GM21515 (cell line): ENCODE data around the gene OPCML.

ENCODE experiments used
- ATAC-seq: cut with Tn5 transposase; IDR thresholded peaks from one replicate; pipeline ENCODE4 v1.9.1; 2021; ENCODE audit not compliant: unreplicated experiment

The OPCML gene

DNA sequence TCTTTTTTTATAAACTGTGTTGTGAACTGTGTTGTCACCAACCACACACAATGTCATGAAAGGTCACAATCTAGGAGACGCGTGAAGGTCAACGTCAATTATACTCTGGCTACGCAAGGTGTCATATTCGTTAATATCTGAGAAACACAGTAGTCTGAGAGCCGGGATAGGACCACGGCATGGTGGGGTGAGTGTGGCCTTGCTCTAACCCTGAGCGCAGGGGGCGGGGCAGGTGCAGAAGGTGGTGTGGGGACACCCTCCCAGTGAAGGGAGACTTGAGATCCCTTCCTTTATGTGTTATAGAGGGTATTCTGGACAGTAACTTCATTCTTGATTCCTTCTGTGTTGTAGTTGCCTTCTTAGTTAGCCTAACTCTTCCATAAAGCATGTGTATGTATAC is 883.0 kb downstream of the OPCML start:
- ATAC-seq = no peak

DNA sequence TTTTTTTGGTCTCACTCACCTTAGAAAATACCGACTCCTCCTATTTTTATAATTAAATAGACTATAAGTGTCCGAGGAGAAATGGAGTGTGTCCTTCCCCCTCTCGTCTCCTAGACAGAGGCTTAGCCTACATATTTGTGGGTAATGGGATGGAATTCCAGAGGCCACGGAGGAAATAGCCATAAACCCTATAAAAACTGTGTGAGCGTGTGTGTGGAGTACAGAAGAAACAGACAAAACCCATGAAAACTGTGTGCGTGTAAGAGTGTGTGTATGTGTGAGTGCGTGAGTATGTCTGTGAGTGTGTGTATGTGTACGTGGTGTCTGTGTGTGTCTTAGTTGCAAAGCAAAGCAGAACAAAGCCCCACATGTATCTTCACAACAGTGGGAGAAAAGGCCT is 883.5 kb downstream of the OPCML start:
- no peak for ATAC-seq

DNA sequence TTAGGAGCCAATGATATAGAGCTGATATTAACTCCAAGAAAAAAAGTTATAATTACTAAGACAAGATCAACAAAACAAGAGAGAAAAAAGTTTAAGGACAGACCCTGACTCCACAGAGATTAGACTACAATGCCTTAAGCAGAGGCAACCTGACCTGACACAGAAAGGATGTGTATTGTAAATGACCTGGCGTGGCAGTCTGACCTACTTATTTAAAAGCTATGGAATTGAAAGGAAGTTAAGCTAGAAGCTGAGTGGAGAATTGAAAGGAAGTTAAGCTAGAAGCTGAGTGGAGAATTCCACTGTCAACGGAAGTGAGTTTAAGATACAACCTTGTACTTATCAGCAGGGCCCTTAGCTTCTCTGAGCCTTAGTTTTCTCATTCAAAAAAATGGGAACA is 885.4 kb downstream of the OPCML start:
- no peak for ATAC-seq

DNA sequence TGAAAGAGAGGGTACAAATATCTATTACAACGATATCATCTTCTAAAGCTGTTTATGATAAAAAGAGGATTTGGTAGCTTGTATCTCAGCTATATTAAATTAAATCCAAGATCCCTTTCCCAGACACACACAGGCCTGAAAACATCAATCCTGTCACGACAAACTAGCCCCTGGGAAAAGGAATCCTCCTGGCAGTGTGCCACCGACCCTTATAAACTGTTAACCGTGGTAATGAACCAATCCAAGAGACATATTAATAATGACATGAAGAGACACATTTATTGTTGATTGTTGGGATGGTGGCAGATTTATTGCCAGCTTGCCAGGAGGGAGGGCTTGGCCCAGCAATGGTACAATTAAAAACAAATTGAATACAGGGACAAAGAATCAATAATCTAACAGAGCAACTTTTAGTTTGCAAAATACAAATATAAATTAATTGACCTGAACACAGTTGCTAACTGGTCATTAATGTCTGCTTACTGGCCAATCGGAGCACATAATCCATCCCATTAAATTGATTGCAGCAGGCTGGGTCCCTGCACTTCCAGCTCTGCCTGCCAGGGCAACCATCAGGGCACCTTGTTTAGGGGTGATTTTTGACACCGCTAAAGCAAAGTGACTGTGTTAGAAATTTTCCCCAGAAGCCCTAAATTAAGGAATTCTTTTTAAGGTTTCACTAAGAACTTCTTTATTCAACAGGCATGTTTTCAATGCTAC is 887.6 kb downstream of the OPCML start:
- no peak for ATAC-seq

DNA sequence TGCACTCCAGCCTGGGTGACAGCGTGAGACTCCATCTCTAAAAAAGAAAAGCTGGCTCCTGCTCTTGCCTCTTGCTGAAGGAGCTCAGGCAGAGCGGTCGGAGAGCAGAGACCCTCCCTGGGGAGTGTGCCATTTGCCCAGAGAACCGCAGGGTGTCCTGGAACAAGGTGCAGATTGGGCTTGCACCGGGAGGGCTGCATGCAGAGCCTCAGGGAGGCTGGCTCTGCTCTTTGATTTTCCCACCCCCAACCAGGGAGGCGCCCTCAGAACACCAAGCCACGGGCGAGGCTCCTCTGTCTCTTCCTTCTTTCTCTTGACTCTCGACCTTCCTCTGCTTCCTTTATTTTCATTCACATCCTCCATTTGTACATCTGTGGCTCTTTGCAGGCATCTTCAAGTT is 889.1 kb downstream of the OPCML start:
- no peak for ATAC-seq

DNA sequence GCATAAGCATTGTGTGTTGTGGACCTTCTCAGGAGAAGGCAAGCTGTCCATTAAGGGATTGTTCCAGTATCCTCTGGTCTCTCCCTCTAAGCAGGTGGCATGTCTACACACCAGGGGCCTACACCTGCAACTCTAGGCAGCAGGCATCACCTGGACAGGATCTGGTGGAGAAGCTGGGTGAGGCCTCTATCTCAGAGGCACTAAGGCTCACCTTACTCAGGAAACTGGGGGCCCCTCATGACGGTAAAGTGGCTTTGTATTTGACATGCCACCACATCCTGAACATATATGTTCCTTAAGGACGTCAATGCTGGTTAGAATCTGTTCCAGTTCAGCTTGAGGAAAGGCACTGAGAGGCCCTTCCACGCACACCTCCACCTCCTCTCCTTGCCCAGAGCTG is 891.3 kb downstream of the OPCML start:
- no peak for ATAC-seq

DNA sequence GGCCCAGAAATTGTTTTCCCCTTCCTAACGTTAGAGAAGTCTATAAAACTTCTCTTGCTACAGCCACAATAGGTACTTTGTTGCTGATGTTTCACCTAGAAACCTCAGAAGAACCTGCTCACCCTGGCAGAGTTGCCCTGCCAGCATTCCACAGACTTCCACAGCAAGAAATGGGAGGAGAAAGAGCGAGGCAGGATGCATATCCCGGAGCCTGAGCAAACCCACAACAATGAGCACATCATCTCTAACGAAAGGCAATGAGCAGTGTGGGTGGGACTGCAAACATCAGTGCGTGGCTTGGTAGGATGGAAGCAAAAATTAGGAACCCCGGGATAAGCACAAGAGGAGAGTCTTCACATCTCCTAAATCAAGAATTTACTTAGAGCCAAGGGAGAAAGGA is 892.3 kb downstream of the OPCML start:
- no peak for ATAC-seq

DNA sequence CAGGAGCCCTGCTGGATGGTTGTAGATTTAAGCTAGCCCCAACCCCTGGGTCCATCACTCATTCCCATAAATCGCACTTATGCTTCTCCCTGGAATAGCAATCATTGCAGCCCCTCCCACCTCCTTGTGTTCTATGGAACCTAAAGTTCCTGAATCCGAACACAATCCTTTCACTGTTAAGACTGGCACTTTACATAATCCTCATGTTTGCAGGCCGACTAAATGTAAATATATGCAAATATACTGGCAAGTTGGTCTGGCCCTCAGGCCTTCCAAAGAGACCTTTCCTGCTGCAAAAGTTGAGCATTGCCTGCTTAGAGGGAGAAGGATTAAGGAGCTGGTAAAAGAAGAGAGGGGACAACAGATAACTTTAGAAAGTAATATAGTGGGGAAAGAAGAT is 892.9 kb downstream of the OPCML start:
- no peak for ATAC-seq

DNA sequence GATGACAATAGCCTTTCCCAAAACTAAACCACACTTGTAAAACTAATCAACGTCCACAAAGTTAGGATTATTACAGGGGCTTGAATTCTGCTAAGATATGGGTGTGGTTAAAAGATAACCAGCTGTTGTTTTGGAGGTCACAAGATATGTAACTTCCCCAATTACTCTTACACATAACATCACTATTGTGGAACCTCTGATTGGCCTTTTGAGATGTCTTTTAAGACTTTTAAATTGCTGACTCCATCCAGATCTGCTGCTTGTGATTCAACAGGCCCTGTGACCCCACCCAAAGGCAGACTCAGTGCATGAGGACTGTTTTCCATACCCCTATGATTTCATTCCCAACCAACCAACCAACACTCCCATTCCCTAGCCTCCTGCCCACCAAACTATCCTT is 893.9 kb downstream of the OPCML start:
- ATAC-seq = no peak

DNA sequence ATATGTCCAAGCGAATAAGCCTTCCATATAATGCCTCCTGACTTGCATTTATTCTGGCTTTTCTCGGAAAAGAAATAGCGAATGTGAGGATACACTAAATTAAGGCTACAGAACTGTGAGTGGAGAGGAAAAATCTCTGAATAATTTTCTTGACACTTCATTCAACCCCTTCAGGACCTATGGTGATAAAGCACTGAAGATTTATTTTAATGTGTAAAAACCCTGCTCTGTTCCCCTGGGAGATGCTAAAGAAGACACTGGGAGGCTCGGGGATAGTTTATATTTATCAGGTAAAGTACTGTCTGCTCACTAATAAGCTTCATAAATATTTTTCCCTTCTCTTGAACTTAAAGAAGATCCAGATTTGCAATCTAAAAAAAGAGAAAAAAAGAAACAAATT is 895.8 kb downstream of the OPCML start:
- ATAC-seq = no peak

DNA sequence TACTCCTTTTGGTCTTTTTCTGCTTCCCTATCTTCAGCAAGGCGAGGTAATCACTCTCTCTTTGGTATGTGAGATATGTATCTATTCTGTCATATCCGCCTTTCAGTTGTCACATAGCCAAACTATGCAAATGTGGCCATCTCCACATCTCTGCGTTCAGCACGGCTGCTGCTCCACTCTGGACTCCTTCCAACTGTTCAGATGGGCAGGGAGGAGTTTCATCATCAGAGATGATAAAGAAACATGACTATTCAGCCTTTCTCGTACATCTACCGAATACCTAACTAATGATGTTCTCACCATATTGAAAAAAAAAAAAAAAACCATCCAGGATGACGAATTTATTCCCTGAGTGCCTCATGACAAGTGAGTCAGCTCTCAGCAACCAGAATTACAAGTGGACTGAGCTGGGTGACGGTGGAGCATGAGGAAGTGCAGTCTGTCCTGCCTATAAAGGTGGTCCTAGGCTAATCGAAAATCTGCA is 899.6 kb downstream of the OPCML start:
- ATAC-seq = no peak

DNA sequence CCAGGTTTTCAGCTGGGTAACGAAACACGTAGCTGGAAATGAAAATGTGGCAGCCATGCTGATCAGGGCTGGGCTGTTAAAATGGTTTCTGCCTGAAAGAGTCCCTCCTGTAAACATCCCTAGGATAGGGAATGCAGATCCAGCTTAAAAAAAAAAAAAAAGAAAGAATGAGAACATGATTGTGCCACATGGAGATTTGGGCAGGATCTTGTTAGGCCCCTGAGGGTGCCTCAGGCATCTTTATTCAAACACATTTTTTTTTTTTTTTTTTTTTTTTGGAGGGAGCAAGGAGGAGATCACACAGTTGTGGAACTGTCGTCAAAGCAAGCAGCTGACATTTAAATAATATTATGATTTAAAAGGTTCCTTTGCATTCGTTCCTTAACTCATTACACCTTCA is 900.3 kb downstream of the OPCML start:
- no peak for ATAC-seq

DNA sequence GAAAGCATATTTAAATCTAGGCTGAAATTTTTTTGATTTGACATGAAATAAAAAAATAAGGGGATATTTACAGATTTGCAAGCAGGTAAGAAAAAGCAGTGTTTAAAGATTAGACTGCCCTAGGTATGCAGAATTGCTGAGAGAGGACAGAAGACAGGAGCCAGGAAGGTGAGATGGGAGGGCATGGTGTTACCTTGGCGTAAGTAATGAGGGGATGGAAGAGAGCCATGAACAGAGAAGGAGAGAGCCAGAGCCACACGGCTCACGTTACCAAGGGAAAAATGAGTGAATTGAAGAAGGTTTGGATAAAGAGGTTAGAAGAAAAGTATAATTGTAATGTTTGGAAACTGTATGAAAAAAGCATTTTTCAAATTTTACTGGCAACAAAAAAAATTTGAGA is 904.3 kb downstream of the OPCML start:
- no peak for ATAC-seq

DNA sequence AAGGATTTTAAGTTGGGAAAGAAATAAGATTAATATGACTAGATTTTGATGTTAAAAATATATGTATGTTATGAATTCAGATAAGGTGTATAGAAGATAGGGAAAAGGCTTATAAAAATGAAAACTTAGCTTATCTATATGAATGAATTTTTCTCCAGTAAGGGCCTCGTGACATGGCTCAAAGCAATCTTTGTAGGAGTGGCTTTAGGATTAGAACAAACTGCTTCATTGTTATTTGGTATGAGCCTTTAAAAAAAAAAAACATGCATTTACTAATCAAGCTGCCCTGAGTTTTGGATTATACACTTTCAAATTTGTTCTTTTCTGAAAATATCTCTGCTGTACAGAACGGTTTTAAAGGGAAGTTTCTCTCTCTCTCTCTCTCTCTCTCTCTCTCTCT is 905.9 kb downstream of the OPCML start:
- no peak for ATAC-seq

DNA sequence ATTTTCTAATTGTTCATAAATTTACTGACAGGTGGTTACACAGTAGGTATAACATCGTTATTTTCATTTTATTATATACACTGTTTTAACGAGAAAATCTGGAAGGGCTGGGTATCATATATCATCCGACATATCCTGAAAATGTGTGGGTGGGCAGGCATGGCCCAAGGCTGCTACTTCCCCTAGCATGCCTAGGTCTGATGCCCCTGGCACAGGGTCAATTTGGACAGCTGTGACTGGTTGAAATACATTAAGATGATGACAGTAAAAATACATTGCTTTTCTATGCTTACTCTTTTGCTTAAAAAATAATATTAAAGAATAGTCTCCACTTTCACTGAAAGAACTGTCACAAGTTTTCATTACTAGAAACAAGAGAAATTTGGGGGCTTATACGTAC is 908.8 kb downstream of the OPCML start:
- no peak for ATAC-seq

DNA sequence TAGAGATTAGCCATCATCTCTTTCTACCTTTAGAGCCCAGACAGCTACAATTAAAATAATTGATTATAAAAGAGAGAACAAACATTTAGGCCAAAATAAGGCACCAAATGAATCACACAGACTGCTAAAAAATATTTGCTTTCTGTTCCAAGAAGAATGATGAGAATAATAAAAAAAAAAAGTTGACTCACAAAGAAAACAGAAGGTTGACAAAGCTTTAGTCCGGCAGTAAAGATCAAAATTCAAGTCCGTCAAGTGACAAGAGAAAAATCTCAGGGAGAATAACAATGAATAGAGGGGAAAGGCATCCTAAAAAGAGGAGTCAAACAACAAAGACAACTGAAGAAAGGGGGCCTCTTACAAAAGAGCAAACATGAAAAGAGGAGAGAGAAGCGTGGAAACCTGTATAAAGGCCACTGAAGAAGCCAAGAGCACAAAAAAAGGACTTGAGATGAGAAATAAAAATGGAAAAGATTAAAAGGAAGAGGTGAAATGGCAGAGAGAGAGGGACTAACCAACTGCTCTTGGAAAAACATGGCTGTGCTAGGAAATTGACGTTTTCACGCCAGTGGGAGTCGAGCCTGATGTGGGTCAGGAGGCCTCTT is 910.2 kb downstream of the OPCML start:
- ATAC-seq = no peak

DNA sequence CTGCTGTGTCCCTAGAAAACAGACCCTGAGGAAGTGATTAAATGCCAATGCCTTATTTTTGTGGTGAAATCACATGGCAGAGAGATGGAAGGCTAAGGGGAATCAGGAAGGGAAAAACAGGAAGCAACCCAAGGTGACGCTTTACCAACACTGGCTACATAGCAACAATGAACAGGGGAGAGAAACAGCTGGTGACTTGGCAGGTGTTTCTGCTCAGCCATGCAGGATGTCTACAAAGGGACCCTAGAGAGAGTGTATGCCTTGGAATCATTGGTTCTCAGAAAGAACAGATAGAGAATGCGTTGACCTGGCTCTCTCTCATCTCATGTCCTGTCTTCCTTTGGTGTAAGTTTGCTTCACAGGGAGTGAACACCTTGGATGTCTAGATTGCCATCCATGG is 911.9 kb downstream of the OPCML start:
- no peak for ATAC-seq

DNA sequence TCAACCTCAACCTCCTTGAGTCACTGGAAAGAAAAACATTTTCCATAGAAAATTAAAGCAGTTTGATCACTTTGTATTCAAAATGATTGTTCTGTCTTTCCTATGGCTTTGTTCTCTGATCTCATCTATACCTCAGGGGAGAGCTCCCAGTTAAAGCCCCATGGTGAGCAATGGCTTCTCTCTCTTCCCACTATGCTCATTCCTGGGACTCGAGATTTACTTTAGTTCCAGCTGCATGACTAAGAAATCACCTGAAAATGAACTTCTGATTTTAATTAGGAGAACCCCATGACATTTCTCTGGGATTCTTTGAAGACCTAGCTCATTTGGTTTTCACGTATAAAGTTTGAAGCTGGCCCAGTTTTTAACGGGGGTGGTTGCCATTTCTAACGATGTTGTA is 921.5 kb downstream of the OPCML start:
- ATAC-seq = no peak

DNA sequence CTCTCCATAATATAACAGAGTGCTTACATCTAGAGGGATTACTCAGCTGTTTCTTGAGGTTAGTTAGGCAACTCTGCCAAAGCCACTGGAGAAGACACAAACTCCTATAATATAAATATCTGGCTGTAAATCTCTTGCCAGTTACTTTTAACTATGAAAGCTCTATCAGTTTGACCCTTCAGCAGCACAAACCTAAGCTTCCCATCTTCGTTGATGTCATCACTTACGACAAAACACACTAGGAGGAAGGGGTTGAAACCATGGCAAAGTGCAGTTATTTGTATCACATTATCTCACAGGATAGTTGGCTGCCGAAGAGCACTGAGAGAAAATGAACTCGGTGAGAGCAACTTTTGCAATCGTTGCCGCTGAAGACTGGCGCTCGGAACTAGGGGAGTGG is 922.1 kb downstream of the OPCML start:
- no peak for ATAC-seq

DNA sequence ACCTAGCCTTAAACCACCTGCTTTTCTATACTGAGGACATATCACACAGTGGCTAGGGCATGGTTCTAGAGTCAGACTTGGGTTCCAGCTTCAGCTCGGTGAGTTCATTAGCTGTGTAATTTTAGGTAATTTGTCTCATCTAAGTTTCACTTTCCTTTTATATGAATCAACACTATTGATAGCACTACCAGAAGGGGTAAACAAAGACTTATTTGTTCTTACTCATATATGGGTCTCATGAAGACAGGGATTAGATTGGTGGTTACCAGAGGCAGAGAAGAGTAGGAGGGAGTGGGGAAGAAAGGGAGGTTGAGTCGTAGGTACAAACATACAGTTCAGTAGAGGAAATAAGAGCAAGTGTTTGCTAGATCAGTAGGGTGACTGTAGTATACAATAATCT is 924.7 kb downstream of the OPCML start:
- no peak for ATAC-seq

DNA sequence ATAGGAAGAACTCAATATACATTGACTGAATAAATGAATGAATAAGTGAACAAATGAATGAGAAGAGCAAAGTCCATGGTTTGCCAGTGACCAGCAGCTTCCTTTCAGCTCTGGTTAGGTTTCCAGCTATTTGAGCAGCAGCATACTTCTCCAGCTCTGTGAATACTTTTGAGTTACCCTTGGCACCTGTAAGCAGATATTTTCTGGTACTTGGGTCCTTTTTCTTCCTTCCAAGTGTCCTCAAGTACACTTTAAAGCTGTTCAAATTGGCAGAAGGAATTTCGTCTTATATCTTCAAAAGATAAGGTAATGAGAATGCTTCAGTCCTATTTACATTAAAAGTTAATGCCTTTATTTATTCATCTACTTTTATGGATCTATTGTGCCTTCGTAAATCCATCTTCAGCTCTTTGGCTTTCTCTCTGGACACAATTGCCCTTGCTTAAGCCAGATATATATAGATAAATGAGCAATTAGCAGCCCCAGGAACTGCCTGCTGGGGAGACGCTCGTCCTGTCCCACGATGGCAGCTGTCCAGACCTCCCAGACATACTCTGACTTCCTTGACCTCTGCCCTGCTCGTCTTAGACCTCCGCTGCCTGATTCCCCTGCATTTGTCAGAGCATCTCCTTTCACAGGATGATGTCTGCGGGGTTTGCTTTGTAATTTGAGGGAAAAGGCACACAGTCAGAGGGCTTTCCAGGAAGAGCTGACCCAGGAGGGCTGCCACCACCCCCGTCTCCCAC is 926.3 kb downstream of the OPCML start:
- no peak for ATAC-seq

DNA sequence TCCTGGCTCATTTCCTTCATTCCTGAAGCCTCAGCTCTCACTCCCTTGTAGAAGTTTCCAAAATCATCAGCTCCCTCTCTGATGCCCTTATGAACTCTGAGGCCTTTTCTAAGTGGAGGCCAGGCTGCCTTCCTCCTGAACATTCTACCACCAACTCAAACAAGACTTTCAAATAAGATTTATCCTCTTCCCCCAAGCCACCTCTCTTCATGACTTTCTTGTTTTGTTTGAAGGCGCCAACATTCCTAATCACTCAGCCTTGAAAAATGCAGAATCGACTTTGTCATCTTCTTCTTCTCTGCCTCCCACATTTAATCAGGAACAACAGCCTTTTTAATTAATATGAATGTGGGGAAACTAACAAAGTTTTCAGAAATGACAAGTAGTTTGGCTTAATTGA is 927.9 kb downstream of the OPCML start:
- no peak for ATAC-seq
